HPDE6-E6E7 (cell line): Measurements from ENCODE around the gene IGSF21.
"Not testable (repeated sequence)": the region's sequence is repeated elsewhere in the genome, so short reads cannot be mapped to it uniquely, and the experiment has no call there.

Source experiments
- DNase-seq: peaks from one replicate; pipeline ENCODE4 v3.0.0; 2011; ENCODE audit warnings: missing footprints; ENCODE audit errors: extremely low spot score

Gene IGSF21

GRCh38 chr1:18358600-18358999 is 251.0 kb downstream of the IGSF21 start:
- no peak for DNase-seq

DNA sequence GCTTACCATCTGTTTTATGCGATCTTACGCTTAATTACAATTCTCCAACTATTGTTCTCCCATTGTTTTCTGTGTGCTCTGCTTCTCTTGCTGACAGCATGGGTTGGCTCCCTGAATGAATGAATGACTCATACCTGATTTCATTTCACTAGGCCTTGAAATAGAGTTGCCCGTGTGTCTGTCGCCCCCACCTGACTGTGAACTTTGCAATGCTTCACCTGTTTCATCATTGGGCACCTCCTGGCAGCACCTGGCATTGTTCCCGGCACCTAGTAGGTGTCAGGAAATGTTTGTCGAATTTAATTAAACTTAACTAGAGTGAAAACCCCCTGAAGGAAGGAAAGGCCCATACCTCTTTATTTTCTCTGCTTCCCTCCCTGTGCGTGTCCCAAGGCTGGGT is 252.7 kb downstream of the IGSF21 start:
- no peak for DNase-seq

DNA sequence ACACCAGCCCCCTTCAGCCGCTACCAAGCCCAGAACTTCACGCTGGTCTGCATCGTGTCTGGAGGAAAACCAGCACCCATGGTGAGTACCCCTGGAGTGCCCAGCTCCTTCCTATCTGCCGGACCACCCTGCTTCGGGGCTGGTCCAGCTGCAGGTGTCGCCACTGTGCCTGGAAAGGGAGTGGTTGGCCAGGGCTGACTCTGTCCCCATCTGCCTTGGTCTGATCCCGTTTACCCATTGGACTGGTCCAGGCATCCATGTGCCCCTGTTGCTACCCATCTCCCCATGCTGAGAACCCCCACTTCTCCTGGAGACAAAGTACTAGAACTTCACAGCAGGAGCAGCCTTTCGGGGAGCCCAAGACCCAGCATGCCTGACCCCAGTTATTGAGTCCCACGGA is 254.6 kb downstream of the IGSF21 start:
- no peak for DNase-seq

DNA sequence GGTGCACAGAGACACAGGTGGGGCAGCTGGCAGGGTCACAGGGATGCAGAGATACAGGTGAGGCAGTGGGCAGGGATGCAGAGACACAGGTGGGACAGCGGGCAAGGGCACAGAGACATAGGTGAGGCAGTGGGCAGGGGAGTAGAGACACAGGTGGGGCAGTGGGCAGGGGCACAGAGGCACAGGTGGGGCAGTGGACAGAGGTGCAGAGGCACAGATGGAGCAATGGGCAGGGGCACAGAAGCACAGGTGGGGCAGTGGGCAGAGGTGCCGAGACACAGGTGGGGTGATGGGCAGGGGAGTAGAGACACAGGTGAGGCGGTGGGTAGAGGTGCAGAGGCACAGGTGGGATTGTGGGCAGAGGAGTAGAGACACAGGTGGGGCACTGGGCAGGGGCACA is 255.8 kb downstream of the IGSF21 start:
- no peak for DNase-seq

GRCh38 chr1:18365099-18365705 is 257.6 kb downstream of the IGSF21 start:
- no peak for DNase-seq

- DNase-seq, result not testable (repeated sequence)
These were observed 264.9 kb downstream of the IGSF21 start for GRCh38 chr1:18372505-18372904.

- DNase-seq, result no peak
These were observed 265.6 kb downstream of the IGSF21 start for GRCh38 chr1:18373151-18373550.

DNA sequence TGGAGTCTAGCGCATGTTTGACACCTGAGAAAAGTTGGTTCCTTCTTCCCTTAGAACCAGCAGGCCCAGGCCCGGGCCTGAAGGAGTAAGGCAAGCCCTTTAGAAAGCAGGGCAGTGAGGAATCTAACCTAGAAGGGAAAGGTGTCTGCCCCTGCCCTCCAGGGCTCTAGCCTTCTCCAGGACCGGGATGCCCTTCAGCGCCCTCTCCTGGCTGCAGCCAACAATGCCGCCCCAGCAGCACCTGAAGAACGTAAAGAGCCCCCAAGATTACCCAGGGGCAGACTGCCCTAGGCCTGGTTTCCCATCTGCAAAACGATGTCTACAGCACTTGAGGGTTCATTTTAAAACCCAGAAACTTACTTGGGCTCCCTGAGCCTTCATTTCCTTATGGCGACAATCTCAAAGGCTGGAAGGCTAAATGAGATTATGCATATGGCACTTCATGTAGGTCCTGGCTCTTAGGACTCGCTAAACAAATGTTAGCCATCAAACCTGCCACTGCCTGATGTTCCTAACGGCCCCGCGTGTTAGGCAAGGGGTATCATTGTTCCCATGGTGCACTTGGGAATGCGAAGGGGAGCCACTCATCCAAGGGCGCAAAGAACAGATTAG is 266.4 kb downstream of the IGSF21 start:
- DNase-seq, result no peak

DNA sequence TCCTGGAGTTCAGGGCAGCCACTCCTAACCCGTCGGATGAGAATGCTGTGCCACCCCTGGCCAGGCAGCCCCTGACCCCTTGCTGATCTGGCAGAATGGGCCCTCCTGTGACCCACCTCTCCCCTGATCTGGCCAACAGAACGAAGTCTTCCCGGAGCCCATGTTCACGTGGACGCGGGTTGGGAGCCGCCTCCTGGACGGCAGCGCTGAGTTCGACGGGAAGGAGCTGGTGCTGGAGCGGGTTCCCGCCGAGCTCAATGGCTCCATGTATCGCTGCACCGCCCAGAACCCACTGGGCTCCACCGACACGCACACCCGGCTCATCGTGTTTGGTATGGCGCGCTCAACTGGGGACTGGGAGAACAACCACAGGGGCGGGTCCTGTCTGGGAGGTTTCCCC is 269.1 kb downstream of the IGSF21 start:
- no peak for DNase-seq

DNA sequence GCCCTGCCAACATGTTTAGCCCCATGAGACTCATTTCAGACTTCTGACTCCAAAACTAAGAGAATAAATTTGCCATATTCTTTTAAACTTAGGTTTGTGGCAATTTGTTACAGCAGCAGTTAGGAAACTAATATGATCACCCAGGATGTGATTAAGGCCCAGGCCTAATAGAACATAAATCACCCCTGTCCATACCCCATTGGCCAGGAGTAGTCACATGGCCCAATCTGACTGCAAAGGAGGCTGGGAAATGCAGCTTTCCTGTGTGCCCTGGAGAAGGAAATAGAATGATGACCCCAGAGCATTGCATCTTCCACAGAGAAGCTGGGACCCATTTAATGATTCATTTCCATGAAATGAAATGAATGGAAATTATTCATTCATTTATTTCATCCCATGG is 272.7 kb downstream of the IGSF21 start:
- no peak for DNase-seq

DNA sequence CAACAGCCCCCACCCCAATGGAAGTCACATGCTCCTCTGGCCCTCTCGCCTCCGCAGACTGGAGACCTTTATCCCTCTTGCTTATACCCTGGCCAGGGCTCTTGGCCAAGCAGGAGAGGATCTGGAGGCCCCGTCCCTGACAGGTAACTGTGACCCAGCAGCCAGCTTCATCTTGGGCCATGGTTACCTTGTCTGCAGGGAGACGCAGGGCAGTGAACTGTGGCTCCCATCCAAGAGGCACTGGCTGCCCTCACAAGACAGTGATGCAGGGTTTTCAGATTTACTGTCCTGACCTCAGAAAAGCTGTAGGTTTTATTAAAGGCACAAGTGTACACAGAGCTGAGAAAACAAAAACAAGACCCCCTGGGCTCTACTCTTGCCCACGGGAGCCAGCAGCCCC is 276.5 kb downstream of the IGSF21 start:
- no peak for DNase-seq

- DNase-seq, result no peak
These were observed 276.9 kb downstream of the IGSF21 start for GRCh38 chr1:18384471-18384870.

DNA sequence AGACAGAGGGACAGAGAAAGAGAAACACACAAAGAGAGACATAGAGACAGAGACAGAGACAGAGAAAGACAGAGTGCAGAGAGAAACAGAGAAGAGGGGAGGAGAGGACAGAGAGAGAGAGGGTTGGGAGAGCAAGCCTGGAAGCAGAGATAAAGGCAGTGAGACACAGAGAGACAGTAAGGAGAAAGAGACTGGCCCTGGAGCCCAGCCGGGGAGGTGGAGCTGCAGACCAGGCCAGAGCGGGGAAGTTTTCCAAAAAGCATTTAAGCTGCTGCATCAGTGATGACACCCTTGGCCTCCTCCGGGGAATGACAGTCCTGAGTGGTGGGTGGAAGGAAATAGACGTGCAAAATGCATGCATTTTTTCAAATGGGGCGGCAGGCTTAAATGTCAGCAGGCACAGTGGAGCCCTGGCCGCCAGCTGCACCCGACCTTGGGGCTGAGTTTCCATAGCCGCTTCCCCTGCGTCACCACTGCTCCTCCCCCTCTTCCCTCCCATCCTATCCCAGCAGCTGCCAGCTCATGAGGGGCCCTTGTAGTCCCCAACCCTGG is 277.7 kb downstream of the IGSF21 start:
- DNase-seq, result no peak

DNA sequence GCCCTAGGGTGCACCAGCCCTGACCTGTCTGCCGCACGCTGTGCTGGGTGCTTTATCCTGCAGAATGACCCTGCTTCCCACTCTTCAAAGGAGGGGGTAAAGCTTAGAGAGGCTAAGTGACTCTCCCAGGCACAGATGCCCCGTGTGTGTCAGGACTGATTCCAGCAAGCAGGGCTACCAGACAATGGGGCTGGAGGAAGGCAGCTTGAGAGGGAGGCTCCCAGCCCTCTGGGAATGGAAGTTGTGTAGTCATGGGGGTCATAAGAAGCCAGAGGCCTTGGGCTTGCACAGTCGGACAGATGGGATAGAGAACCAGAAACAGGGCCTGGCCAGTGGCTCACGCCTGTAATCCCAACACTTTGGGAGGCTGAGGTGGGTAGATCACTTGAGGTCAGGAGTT is 279.0 kb downstream of the IGSF21 start:
- no peak for DNase-seq

- no peak for DNase-seq
These were observed 279.7 kb downstream of the IGSF21 start for GRCh38 chr1:18387307-18387706.

DNA sequence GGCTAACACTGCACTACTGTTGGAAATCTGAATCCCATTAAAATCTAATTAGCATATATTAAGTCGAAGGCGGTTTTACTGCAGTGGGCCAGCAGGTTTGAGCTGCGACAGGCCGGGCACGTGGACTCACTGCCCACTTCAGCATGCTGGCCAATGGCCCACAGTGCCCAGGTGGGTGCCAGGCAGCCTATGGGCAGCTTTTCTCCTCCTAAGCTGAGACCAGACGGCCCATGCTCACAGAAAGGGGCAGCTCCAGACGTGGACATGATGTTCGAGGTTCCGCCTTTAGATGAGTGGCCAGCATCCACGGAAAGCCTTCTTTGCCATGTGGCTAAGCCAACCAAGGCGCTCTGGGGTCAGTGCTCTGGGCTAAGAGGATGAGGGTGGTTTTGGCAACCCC is 283.4 kb downstream of the IGSF21 start:
- no peak for DNase-seq

GRCh38 chr1:18394563-18395156 is 287.1 kb downstream of the IGSF21 start:
- DNase-seq, result no peak

- DNase-seq, result no peak
These were observed 288.8 kb downstream of the IGSF21 start for GRCh38 chr1:18396247-18396980.

DNA sequence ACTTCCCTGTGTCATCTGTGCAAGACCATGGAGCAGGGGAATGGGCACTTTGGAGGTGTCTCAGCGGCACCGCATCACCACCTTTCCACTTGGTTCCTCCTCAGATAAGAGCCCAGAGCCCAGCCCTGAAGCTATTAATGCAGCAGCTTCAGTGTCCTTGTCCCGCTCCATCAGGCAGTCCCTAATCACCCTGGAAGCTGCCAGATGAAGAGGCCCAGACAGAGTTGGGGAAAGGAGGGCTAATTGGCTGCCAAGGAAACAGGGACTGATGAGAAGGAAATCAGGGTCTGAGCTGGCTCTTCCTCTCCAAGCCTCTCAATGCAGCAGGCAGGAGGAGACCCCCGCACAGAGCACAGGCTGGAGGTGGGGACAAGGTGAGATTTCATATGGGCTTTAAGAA is 290.0 kb downstream of the IGSF21 start:
- no peak for DNase-seq

DNA sequence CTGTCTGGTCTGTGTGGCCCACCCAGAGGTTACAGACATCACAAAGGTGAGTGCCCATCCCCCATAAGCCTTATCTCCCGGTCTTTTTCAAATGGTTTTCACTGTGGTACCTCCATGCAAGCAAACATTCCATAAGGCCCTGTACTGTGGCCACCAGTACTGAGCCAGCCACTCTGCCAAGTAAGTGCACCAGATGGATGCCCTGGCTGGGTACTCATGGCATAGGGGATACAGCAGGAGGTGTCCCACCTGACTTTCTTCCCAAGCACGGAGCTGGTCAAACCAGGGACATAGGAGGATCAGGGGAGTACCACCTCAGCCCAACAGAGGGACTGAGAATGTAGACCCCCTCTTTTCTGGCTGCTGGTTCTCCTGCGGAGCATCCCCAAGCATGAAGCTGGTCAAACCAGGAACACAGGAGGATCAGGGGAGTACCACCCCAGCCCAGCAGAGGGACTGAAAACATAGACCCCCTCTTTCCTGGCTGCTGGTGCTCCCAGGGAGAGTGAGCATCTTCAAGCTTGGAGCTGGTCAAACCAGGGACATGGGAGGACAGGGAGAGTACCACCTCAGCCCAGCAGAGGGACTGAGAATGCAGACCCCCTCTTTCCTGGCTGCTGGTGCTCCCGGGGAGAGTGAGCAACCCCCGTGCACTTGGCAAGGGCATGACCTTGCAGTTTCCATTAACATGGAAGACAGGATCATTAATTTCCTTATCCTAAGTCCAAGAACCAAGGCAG is 291.4 kb downstream of the IGSF21 start:
- no peak for DNase-seq

DNA sequence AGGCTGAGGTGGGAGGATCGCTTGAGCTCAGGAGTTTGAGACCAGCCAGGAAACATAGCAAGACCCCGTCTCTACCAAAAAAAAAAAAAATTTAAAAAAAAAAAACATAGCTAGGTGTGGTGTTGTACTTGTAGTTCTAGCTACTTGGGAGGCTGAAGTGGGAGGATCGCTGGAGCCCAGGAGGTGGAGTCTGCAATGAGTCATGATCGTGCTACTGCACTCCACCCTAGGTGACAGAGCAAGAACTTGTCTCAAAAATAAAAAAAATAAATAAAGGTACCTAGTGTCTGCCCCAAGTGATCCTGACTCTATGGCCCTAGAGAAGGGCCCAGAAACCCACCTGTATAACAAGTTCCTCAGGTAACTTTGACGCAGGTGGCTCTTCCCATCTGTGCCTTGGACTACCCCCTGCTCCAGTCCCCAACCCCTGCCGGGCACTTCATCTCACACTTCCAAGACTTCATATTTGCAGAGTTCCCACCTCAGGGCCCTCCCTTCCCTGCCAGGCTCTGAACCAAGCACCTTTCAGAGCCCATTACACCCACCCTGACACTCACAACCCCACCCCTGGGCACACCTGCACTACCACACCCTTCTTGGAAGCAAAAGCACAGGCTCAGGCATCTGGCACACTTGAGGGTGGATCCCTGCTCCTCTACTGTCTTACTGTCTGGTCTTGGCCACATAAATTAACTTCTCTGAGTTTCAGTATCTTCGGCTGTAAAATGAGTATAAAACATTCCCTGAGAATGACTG is 292.9 kb downstream of the IGSF21 start:
- DNase-seq, result no peak
